Suprapubic skin (tissue), 4 donors: ENCODE data around the gene LRIG1. TPM values are rescaled to one million over a fixed set of nuclear protein-coding genes. Genes with fewer than 3 reads are reported as not detected.

ENCODE experiments used
- DNase-seq, 2 donors: peaks; one replicate each; pipeline ENCODE4 v3.0.0-alpha.2; 2019; ENCODE audit warnings: low spot score in 2 of 2
- H3K27ac ChIP-seq: fragments of 200-600 bp; sonication (generic); one replicate; pipeline ENCODE4 v1.5.1; 2019
- H3K27me3 ChIP-seq: fragments of 200-600 bp; sonication (generic); one replicate; pipeline ENCODE4 v1.5.1; 2019
- H3K36me3 ChIP-seq: fragments of 200-600 bp; sonication (generic); one replicate; pipeline ENCODE4 v1.5.1; 2019
- H3K4me1 ChIP-seq: fragments of 200-600 bp; sonication (generic); one replicate; pipeline ENCODE4 v1.5.1; 2019
- H3K4me3 ChIP-seq: fragments of 200-600 bp; sonication (generic); one replicate; pipeline ENCODE4 v1.5.1; 2019; ENCODE audit warnings: mild to moderate bottlenecking
- H3K9me3 ChIP-seq: fragments of 200-600 bp; sonication (generic); one replicate; pipeline ENCODE4 v1.5.1; 2019
- EP300 ChIP-seq: sonication (generic); formaldehyde crosslinking; IDR thresholded peaks from one replicate; pipeline ENCODE4 v1.6.1; 2017; ENCODE audit warnings: antibody characterized with exemption
- POLR2A ChIP-seq, 2 donors: fragments of 450-650 bp; IDR thresholded peaks; one replicate each; pipeline ENCODE4 v1.6.1; 2017; ENCODE audit warnings: antibody characterized with exemption in 2 of 2, mild to moderate bottlenecking in 2 of 2, moderate library complexity in 2 of 2
- POLR2AphosphoS5 ChIP-seq, 3 donors: sonication (generic); formaldehyde crosslinking; IDR thresholded peaks; one replicate each; pipeline ENCODE4 v1.6.1; 2017; ENCODE audit warnings: antibody characterized with exemption in 3 of 3
- WGBS: methylation state at CpG from one replicate; pipeline ENCODE4 v1.1.5; 2018; 5-methylcytosine and 5-hydroxymethylcytosine counted together
- total RNA-seq, 4 donors: library from RNA; depleted of rRNA; stranded (reverse); fragments of >200 nt; gene quantifications; one replicate each; pipeline ENCODE4 v1.1.0, GENCODE V29; 2016
- TF ChIP-seq, protein P1 (sequence below), 2 donors: fragments of 200-600 bp in 1 of 2; fragments of 450-650 bp in 1 of 2; sonication (generic) in 1 of 2; IDR thresholded peaks; one replicate each; pipeline ENCODE4 v1.5.1; 2016 to 2019; ENCODE audit warnings: antibody characterized with exemption in 2 of 2, mild to moderate bottlenecking in 1 of 2, moderate library complexity in 1 of 2

LRIG1 gene
- total RNA-seq, 4 donors from 2014 or later = 69.1 to 88.0 (median 78.9) TPM

DNA sequence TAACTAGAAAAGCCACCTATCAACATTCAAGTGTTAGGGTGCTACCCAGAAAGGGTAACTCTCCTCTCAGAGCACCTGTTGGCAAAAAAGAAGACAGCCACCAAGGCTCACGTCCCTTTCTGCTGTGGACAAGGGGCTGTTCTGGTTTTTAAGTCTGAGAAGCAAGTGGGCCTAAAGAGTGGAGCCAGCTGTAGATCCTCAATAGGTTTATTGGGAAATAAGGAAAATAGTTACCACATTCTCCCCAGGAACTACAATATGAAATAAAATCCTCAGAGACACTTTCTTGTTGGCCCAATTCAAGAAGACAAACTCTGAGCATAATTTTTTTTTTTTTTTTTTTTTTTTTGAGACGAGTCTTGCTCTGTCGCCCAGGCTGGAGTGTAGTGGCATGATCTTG is 35.8 kb downstream of the LRIG1 start:
- H3K27ac ChIP-seq = no peak overlapping the region
- peaks cover 11% of the 10 kb centered on the region for H3K36me3 ChIP-seq
- no peak for DNase-seq
- TF ChIP-seq EP300 (no peak), POLR2A (IDR thresholded peaks at IDR 0.05) (no peak), POLR2AphosphoS5 (IDR thresholded peaks at IDR 0.05) (no peak)
- TF ChIP-seq, protein P1, sequence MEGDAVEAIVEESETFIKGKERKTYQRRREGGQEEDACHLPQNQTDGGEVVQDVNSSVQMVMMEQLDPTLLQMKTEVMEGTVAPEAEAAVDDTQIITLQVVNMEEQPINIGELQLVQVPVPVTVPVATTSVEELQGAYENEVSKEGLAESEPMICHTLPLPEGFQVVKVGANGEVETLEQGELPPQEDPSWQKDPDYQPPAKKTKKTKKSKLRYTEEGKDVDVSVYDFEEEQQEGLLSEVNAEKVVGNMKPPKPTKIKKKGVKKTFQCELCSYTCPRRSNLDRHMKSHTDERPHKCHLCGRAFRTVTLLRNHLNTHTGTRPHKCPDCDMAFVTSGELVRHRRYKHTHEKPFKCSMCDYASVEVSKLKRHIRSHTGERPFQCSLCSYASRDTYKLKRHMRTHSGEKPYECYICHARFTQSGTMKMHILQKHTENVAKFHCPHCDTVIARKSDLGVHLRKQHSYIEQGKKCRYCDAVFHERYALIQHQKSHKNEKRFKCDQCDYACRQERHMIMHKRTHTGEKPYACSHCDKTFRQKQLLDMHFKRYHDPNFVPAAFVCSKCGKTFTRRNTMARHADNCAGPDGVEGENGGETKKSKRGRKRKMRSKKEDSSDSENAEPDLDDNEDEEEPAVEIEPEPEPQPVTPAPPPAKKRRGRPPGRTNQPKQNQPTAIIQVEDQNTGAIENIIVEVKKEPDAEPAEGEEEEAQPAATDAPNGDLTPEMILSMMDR (IDR thresholded peaks at IDR 0.05) = no peak
- peaks cover 29% of the 10 kb centered on the region for H3K4me1 ChIP-seq
- H3K4me3 ChIP-seq = no peak overlapping the region
- H3K9me3 ChIP-seq = no peaks in the 10 kb centered on the region
- 82% methylated on average over 3 of the region's 3 CpGs for WGBS
- no peaks in the 10 kb centered on the region for H3K27me3 ChIP-seq

DNA sequence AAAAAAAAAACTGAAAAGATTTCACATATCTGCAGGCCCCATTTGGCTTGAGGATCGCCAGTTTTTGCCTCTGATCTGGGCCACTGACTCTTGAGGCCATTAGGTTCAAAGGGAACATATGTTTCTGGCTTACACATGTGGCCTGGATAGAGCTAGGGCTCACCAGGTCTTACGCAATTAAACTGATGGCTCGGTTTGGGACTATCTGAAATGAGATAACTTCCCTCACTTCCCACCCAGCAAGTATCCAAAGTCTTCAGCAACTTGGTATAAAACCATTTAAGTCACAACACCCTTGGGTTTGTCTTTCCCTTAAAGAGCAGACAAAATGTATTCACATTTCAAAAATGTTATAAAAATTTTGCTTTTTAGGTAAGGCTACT is 36.3 kb downstream of the LRIG1 start:
- TF ChIP-seq POLR2AphosphoS5 (IDR thresholded peaks at IDR 0.05) (no peak), POLR2A (IDR thresholded peaks at IDR 0.05) (no peak), EP300 (no peak)
- TF ChIP-seq, protein P1 (IDR thresholded peaks at IDR 0.05) = no peak
- peaks cover 29% of the 10 kb centered on the region for H3K4me1 ChIP-seq
- H3K9me3 ChIP-seq = no peaks in the 10 kb centered on the region
- no peaks in the 10 kb centered on the region for H3K27me3 ChIP-seq
- no peak overlapping the region for H3K4me3 ChIP-seq
- WGBS = 75% methylated on average over 3 of the region's 3 CpGs
- H3K27ac ChIP-seq = no peak overlapping the region
- peaks cover 14% of the 10 kb centered on the region for H3K36me3 ChIP-seq
- DNase-seq = no peak

DNA sequence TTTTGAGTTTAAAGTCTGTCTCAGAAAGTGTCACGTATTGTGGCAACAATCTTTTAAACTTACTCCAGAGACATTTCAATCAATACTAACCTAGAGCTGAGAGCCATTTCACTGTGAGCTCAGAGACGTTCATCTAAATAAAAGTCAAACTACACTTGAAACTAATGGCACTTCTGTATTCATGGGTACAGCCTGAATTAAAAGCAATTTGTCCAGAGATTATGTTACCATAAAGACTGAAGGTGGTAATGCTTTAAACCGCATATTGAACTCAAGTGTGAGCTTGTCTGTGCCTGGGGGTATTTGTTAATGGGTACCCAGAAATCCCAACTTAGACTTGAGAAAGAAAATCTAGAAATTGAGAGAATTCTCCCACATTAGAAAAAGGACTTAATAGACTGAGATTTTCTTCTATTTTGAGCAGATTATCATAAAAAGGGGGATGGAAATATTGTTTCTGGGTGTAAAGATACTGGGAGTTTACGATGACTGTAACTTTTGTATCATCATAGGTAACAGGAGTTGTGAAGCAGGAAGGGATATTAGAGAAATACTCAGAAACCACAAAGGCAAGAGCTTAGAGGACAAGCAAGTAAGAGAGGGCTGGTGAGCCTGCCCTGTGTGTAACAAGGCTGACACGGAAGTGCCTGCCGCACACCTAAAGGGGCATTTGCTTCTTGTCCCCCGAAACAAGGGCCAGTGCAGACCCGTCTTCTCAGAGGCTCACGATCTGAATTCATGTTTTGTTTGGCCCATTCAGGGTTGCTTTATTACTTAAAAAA is 36.9 kb downstream of the LRIG1 start:
- H3K27ac ChIP-seq = no peak overlapping the region
- H3K9me3 ChIP-seq = no peaks in the 10 kb centered on the region
- peaks cover 14% of the 10 kb centered on the region for H3K36me3 ChIP-seq
- peaks cover 27% of the 10 kb centered on the region for H3K4me1 ChIP-seq
- no peak for DNase-seq
- H3K27me3 ChIP-seq = no peaks in the 10 kb centered on the region
- 62% methylated on average over 9 of the region's 9 CpGs for WGBS
- TF ChIP-seq POLR2A (IDR thresholded peaks at IDR 0.05) (no peak), EP300 (no peak), POLR2AphosphoS5 (IDR thresholded peaks at IDR 0.05) (no peak)
- TF ChIP-seq, protein P1 (IDR thresholded peaks at IDR 0.05) = no peak
- H3K4me3 ChIP-seq = no peak overlapping the region

DNA sequence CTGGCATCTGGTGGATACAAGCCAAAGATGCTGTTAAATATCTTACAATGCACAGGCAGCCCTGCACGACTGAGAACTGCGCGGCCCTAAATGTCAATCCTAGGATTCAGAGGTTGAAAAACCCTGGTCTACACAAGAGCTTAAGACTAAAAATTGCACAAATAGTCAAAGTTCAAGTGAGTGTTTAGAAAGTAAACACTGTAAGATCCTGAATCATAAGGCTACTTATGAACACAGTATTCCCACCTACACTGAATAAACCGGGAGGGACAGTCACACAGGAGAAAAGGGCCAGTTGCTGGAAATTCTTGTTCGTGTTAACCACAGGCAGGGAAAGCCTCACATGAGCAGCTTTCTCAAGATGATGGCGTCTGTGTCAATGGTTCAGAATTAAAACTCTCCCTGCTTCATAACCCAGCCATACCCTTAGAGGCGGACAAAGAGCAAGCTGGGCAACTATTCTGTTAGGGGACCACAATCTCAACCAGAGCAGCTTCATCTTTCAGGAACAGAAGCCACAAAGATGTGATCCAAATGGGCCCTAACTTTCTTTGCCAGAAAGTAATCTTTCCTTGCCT is 37.7 kb downstream of the LRIG1 start:
- DNase-seq = no peak
- WGBS = 75% methylated on average over 7 of the region's 7 CpGs
- TF ChIP-seq POLR2AphosphoS5 (IDR thresholded peaks at IDR 0.05) (no peak), POLR2A (IDR thresholded peaks at IDR 0.05) (no peak), EP300 (no peak)
- TF ChIP-seq, protein P1 (IDR thresholded peaks at IDR 0.05) = no peak
- H3K36me3 ChIP-seq = peaks cover 18% of the 10 kb centered on the region
- H3K27me3 ChIP-seq = no peaks in the 10 kb centered on the region
- H3K4me3 ChIP-seq = no peak overlapping the region
- no peak overlapping the region for H3K27ac ChIP-seq
- H3K4me1 ChIP-seq = peaks cover 21% of the 10 kb centered on the region
- no peaks in the 10 kb centered on the region for H3K9me3 ChIP-seq

DNA sequence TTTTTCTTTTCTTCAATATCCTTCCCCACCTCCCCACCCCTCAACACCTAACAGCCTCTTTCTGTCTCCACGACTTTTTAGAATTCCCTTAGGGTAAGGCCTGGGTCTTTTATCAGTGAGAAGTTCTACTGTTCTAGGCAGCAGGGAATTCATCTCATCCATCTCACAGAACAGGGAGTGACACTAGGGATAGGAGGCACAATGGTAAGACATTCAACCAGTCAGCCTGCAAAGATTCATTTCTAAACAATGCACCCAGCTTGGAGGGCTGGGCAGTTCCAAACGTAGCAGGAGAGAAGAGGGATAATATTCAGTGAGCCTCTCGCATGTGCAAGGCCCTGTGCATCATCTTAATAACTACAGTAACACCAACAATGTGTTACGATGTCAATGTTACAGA is 43.6 kb downstream of the LRIG1 start:
- no peaks in the 10 kb centered on the region for H3K27me3 ChIP-seq
- no peak overlapping the region for H3K4me3 ChIP-seq
- WGBS = 76% methylated on average over 4 of the region's 4 CpGs
- no peak overlapping the region for H3K27ac ChIP-seq
- TF ChIP-seq EP300 (no peak), POLR2A (IDR thresholded peaks at IDR 0.05) (no peak), POLR2AphosphoS5 (IDR thresholded peaks at IDR 0.05) (no peak)
- TF ChIP-seq, protein P1 (IDR thresholded peaks at IDR 0.05) = no peak
- no peak for DNase-seq
- no peaks in the 10 kb centered on the region for H3K9me3 ChIP-seq
- peaks cover 21% of the 10 kb centered on the region for H3K4me1 ChIP-seq
- peaks cover 29% of the 10 kb centered on the region for H3K36me3 ChIP-seq
